Measurements from ENCODE around the gene RASL11B.

RASL11B gene

GRCh38 chr4:52836120-52836519, 26.0 kb upstream of the RASL11B start:
- Histone ChIP-seq H3K27me3 (ENCODE audit: low read depth, low read length) (no peaks in the 10 kb centered on the region), H3K4me1 (ENCODE audit: control insufficient read depth in 1 of 2, insufficient read depth in 2 of 2, low read length in 2 of 2) (peaks cover 0 to under 1% of the 10 kb centered on the region in 2 donors), H3K36me3 (ENCODE audit: control insufficient read depth in 1 of 2, insufficient read depth in 2 of 2, low read length in 2 of 2) (no peaks in the 10 kb centered on the region), H3K9me3 (ENCODE audit: control insufficient read depth in 1 of 2, low read length in 2 of 2) (no peaks in the 10 kb centered on the region), H3K27ac (ENCODE audit: low read length) (no peak overlapping the region), H3K4me3 (ENCODE audit: low read depth in 1 of 2, low read length in 2 of 2) (no peak overlapping the region)

DNA sequence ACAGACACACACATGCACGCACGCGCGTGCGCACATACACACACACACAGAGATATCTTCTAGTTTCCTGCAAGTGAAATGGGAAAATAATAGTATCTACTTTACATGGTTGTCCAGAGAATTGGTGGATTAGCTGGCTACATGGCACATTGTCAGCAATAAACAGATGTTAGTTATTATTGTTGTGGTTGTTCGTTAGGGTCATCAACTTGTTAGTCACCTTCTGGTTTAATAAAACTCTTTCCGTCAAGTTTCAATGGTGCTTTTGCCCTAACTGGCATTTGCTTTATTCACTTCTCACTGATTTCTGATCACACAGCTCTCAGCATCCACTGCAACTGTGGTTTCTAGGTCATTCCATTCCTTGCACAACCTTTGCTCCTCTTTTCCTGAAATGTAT, 25.4 kb upstream of the RASL11B start:
- H3K9me3 ChIP-seq (ENCODE audit: control insufficient read depth in 1 of 2, low read length in 2 of 2), result no peaks in the 10 kb centered on the region
- H3K4me1 ChIP-seq (ENCODE audit: control insufficient read depth in 1 of 2, insufficient read depth in 2 of 2, low read length in 2 of 2), result peaks cover 1 to 6% of the 10 kb centered on the region in 2 donors
- H3K4me3 ChIP-seq (ENCODE audit: low read depth in 1 of 2, low read length in 2 of 2), result no peak overlapping the region
- no peaks in the 10 kb centered on the region for H3K27me3 ChIP-seq (ENCODE audit: low read depth, low read length)
- no peaks in the 10 kb centered on the region for H3K36me3 ChIP-seq (ENCODE audit: control insufficient read depth in 1 of 2, insufficient read depth in 2 of 2, low read length in 2 of 2)
- no peak overlapping the region for H3K27ac ChIP-seq (ENCODE audit: low read length)

- Histone ChIP-seq H3K27ac (ENCODE audit: low read length) (no peak overlapping the region), H3K9me3 (ENCODE audit: control insufficient read depth in 1 of 2, low read length in 2 of 2) (no peaks in the 10 kb centered on the region), H3K4me1 (ENCODE audit: control insufficient read depth in 1 of 2, insufficient read depth in 2 of 2, low read length in 2 of 2) (peaks cover 7 to 13% of the 10 kb centered on the region in 2 donors), H3K36me3 (ENCODE audit: control insufficient read depth in 1 of 2, insufficient read depth in 2 of 2, low read length in 2 of 2) (no peaks in the 10 kb centered on the region), H3K4me3 (ENCODE audit: low read depth in 1 of 2, low read length in 2 of 2) (no peak overlapping the region), H3K27me3 (ENCODE audit: low read depth, low read length) (no peaks in the 10 kb centered on the region)
Observed at GRCh38 chr4:52837716-52838558, 24.2 kb upstream of the RASL11B start.

- Histone ChIP-seq H3K27ac (ENCODE audit: low read length) (no peak overlapping the region), H3K9me3 (ENCODE audit: control insufficient read depth in 1 of 2, low read length in 2 of 2) (no peaks in the 10 kb centered on the region), H3K27me3 (ENCODE audit: low read depth, low read length) (no peaks in the 10 kb centered on the region), H3K36me3 (ENCODE audit: control insufficient read depth in 1 of 2, insufficient read depth in 2 of 2, low read length in 2 of 2) (no peaks in the 10 kb centered on the region), H3K4me3 (ENCODE audit: low read depth in 1 of 2, low read length in 2 of 2) (no peak overlapping the region), H3K4me1 (ENCODE audit: control insufficient read depth in 1 of 2, insufficient read depth in 2 of 2, low read length in 2 of 2) (peaks cover 7 to 13% of the 10 kb centered on the region in 2 donors)
Observed at GRCh38 chr4:52838729-52839586, 23.2 kb upstream of the RASL11B start.

- Histone ChIP-seq H3K27me3 (ENCODE audit: low read depth, low read length) (no peaks in the 10 kb centered on the region), H3K27ac (ENCODE audit: low read length) (no peak overlapping the region), H3K9me3 (ENCODE audit: control insufficient read depth in 1 of 2, low read length in 2 of 2) (no peaks in the 10 kb centered on the region), H3K36me3 (ENCODE audit: control insufficient read depth in 1 of 2, insufficient read depth in 2 of 2, low read length in 2 of 2) (no peaks in the 10 kb centered on the region), H3K4me1 (ENCODE audit: control insufficient read depth in 1 of 2, insufficient read depth in 2 of 2, low read length in 2 of 2) (peaks cover 7 to 13% of the 10 kb centered on the region in 2 donors), H3K4me3 (ENCODE audit: low read depth in 1 of 2, low read length in 2 of 2) (no peak overlapping the region)
Observed at GRCh38 chr4:52840531-52841370, 21.4 kb upstream of the RASL11B start.

- H3K36me3 ChIP-seq (ENCODE audit: control insufficient read depth in 1 of 2, insufficient read depth in 2 of 2, low read length in 2 of 2), result no peaks in the 10 kb centered on the region
- H3K9me3 ChIP-seq (ENCODE audit: control insufficient read depth in 1 of 2, low read length in 2 of 2), result no peaks in the 10 kb centered on the region
- H3K27me3 ChIP-seq (ENCODE audit: low read depth, low read length), result no peaks in the 10 kb centered on the region
- peak overlapping the region in 1 of 2 donors; percentile 2 for H3K4me3 ChIP-seq (ENCODE audit: low read depth in 1 of 2, low read length in 2 of 2)
- H3K27ac ChIP-seq (ENCODE audit: low read length), result no peak overlapping the region
- peaks cover 7 to 13% of the 10 kb centered on the region in 2 donors for H3K4me1 ChIP-seq (ENCODE audit: control insufficient read depth in 1 of 2, insufficient read depth in 2 of 2, low read length in 2 of 2)
Observed at GRCh38 chr4:52841682-52842456, 20.2 kb upstream of the RASL11B start.

DNA sequence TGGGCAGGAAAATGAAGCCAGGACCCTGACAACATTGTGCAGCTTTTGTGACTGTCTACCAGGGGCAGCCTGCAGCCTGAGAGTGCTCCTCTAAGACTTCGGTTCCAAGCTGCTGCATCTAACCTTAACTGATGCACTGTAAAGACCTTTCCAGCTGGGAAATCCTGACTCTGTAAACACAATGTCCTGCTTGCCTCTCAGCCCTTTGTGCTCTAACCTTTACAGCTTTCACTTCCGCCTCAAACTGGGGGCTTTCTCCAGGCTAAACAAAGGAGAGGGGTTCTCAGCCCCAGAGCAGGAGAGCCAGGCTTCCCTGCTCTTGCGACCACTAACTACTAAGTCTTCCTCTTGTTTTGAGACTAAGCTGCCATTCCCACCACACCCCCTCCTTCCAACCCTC, 19.3 kb upstream of the RASL11B start:
- H3K9me3 ChIP-seq (ENCODE audit: control insufficient read depth in 1 of 2, low read length in 2 of 2), result no peaks in the 10 kb centered on the region
- H3K27me3 ChIP-seq (ENCODE audit: low read depth, low read length), result no peaks in the 10 kb centered on the region
- no peaks in the 10 kb centered on the region for H3K36me3 ChIP-seq (ENCODE audit: control insufficient read depth in 1 of 2, insufficient read depth in 2 of 2, low read length in 2 of 2)
- H3K4me1 ChIP-seq (ENCODE audit: control insufficient read depth in 1 of 2, insufficient read depth in 2 of 2, low read length in 2 of 2), result peaks cover 7 to 13% of the 10 kb centered on the region in 2 donors
- H3K4me3 ChIP-seq (ENCODE audit: low read depth in 1 of 2, low read length in 2 of 2), result no peak overlapping the region
- H3K27ac ChIP-seq (ENCODE audit: low read length), result no peak overlapping the region

- Histone ChIP-seq H3K9me3 (ENCODE audit: control insufficient read depth in 1 of 2, low read length in 2 of 2) (no peaks in the 10 kb centered on the region), H3K36me3 (ENCODE audit: control insufficient read depth in 1 of 2, insufficient read depth in 2 of 2, low read length in 2 of 2) (no peaks in the 10 kb centered on the region), H3K27me3 (ENCODE audit: low read depth, low read length) (no peaks in the 10 kb centered on the region), H3K27ac (ENCODE audit: low read length) (no peak overlapping the region), H3K4me1 (ENCODE audit: control insufficient read depth in 1 of 2, insufficient read depth in 2 of 2, low read length in 2 of 2) (peaks cover 7 to 13% of the 10 kb centered on the region in 2 donors), H3K4me3 (ENCODE audit: low read depth in 1 of 2, low read length in 2 of 2) (no peak overlapping the region)
Observed at GRCh38 chr4:52843351-52843750, 18.8 kb upstream of the RASL11B start.

DNA sequence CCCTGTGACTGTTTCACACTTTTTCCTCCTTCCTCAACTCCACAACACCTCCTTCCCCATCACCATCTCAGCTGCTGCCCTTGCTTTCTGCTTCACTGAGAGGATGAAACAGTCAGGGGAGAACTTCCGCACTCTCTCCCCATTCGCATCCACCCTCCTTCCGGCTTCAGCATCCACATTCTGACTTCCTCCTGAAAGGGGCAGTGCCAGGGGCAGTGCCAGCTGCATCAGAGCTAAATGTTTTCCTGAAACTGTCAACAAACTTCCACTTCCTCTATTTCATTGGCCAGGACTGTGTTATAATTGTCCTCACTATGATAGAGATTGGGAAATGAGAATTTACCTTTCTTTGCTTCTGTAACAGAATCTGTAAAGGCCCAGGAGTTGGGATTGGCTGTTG, 18.2 kb upstream of the RASL11B start:
- Histone ChIP-seq H3K4me3 (ENCODE audit: low read depth in 1 of 2, low read length in 2 of 2) (no peak overlapping the region), H3K9me3 (ENCODE audit: control insufficient read depth in 1 of 2, low read length in 2 of 2) (no peaks in the 10 kb centered on the region), H3K27me3 (ENCODE audit: low read depth, low read length) (no peaks in the 10 kb centered on the region), H3K36me3 (ENCODE audit: control insufficient read depth in 1 of 2, insufficient read depth in 2 of 2, low read length in 2 of 2) (no peaks in the 10 kb centered on the region), H3K4me1 (ENCODE audit: control insufficient read depth in 1 of 2, insufficient read depth in 2 of 2, low read length in 2 of 2) (peaks cover 7 to 13% of the 10 kb centered on the region in 2 donors), H3K27ac (ENCODE audit: low read length) (no peak overlapping the region)

- Histone ChIP-seq H3K36me3 (ENCODE audit: control insufficient read depth in 1 of 2, insufficient read depth in 2 of 2, low read length in 2 of 2) (no peaks in the 10 kb centered on the region), H3K4me3 (ENCODE audit: low read depth in 1 of 2, low read length in 2 of 2) (no peak overlapping the region), H3K27me3 (ENCODE audit: low read depth, low read length) (no peaks in the 10 kb centered on the region), H3K4me1 (ENCODE audit: control insufficient read depth in 1 of 2, insufficient read depth in 2 of 2, low read length in 2 of 2) (peaks cover 7 to 13% of the 10 kb centered on the region in 2 donors), H3K9me3 (ENCODE audit: control insufficient read depth in 1 of 2, low read length in 2 of 2) (no peaks in the 10 kb centered on the region), H3K27ac (ENCODE audit: low read length) (no peak overlapping the region)
Observed at GRCh38 chr4:52844596-52844995, 17.5 kb upstream of the RASL11B start.

Measured in muscle layer of duodenum (tissue), 2 donors.